ENCODE data around the gene NSA2. TPM values are rescaled to one million over a fixed set of nuclear protein-coding genes. Genes with fewer than 3 reads are reported as not detected.

Gene NSA2
- total and polyA plus RNA-seq, 7 experiments from 2014 or later = 49.4 to 153 (median 97.9) TPM

GRCh38 chr5:74766418-74766848 lies 616 bp upstream of the NSA2 start:
- H3K36me3 Mint-ChIP-seq = peaks cover 8 to 22% (median 16%) of the 10 kb centered on the region in 5 donors
- peaks cover 22% of the 10 kb centered on the region in 2 donors for H3K4me1 ChIP-seq (ENCODE audit: control insufficient read depth in 2 of 2, insufficient read depth in 2 of 2, low read length in 2 of 2)
- H3K27me3 Mint-ChIP-seq = no peaks in the 10 kb centered on the region
- no peaks in the 10 kb centered on the region for H3K27me3 ChIP-seq (ENCODE audit: control insufficient read depth in 2 of 2, insufficient read depth in 2 of 2, low read length in 2 of 2)
- DNase-seq (peak in 6 of 9 donors; percentile 21 to 67 (median 43)), ATAC-seq (peak; percentile 70)
- CTCF ChIA-PET = interaction anchor here (0.8 to 1.0 kb wide), 4 partner anchors 101 to 269 kb away, joined by 3 read pairs; no protein-coding TSS in a partner anchor
- H3K9me3 ChIP-seq (ENCODE audit: control insufficient read depth in 2 of 3, low read length in 3 of 3) = no peaks in the 10 kb centered on the region
- peaks cover 12 to 61% (median 43%) of the 10 kb centered on the region in 7 donors for H3K4me1 Mint-ChIP-seq
- peak overlapping the region; percentile 98 for H3K4me3 ChIP-seq (ENCODE audit: low read length)
- H3K36me3 ChIP-seq (ENCODE audit: control insufficient read depth in 2 of 3, insufficient read depth in 3 of 3, low read length in 3 of 3) = peaks cover 5 to 31% (median 9%) of the 10 kb centered on the region in 3 experiments
- H3K27ac ChIP-seq (ENCODE audit: low read depth, low read length) = peak overlapping the region; percentile 81
- H3K9me3 Mint-ChIP-seq = no peaks in the 10 kb centered on the region
- peak overlapping the region; percentile 97 to 100 (median 99) for H3K4me3 Mint-ChIP-seq
- peak overlapping the region; percentile 95 to 99 (median 98) for H3K27ac Mint-ChIP-seq
- intact Hi-C loops (cut with micrococcal nuclease) = loop anchor here (1.0 to 10.0 kb wide), 10 partner anchors 137 to 1490 kb away; partner anchors contain the start of genes CERT1 (in 2 of the 2), POLK (in 2 of the 2), ANKRA2 (in 1 of the 2) and ANKRD31 (in 1 of the 2)
- POLR2A ChIA-PET = interaction anchor here (0.8 to 1.3 kb wide), 5 partner anchors 7 to 286 kb away, joined by 3 to 5 read pairs (median 3); partner anchors contain the start of gene GCNT4

- Mint-ChIP-seq H3K36me3 (peaks cover 6 to 18% (median 14%) of the 10 kb centered on the region in 5 donors), H3K4me1 (peaks cover 12 to 52% (median 37%) of the 10 kb centered on the region in 7 donors)
- peaks cover 5 to 36% (median 9%) of the 10 kb centered on the region in 3 experiments for H3K36me3 ChIP-seq (ENCODE audit: control insufficient read depth in 2 of 3, insufficient read depth in 3 of 3, low read length in 3 of 3)
Observed at GRCh38 chr5:74767579-74767913, 497 bp downstream of the NSA2 start.

GRCh38 chr5:74772359-74772758 lies 5.3 kb downstream of the NSA2 start:
- Mint-ChIP-seq H3K4me1 (peaks cover 6 to 22% (median 20%) of the 10 kb centered on the region in 7 donors), H3K27ac (peak overlapping the region in 1 of 9 donors; percentile 43), H3K27me3 (no peaks in the 10 kb centered on the region), H3K9me3 (no peaks in the 10 kb centered on the region), H3K4me3 (no peak overlapping the region), H3K36me3 (peaks cover 0 to 23% (median 19%) of the 10 kb centered on the region in 5 donors)
- Histone ChIP-seq H3K4me1 (ENCODE audit: control insufficient read depth in 2 of 2, insufficient read depth in 2 of 2, low read length in 2 of 2) (peaks cover 10% of the 10 kb centered on the region in 2 donors), H3K9me3 (ENCODE audit: control insufficient read depth in 2 of 3, low read length in 3 of 3) (no peaks in the 10 kb centered on the region), H3K36me3 (ENCODE audit: control insufficient read depth in 2 of 3, insufficient read depth in 3 of 3, low read length in 3 of 3) (peaks cover 0 to 52% (median 15%) of the 10 kb centered on the region in 3 experiments), H3K27ac (ENCODE audit: low read depth, low read length) (no peak overlapping the region), H3K27me3 (ENCODE audit: control insufficient read depth in 2 of 2, insufficient read depth in 2 of 2, low read length in 2 of 2) (no peaks in the 10 kb centered on the region), H3K4me3 (ENCODE audit: low read length) (no peak overlapping the region)
- ChIA-PET CTCF (no interaction called here), POLR2A (no interaction called here)
- intact Hi-C loops (cut with micrococcal nuclease) = no loop called here
- ATAC-seq (no peak), DNase-seq (no peak)

More at GRCh38 chr5:74767579-74767913, 497 bp downstream of the NSA2 start:
- Histone ChIP-seq H3K9me3 (ENCODE audit: control insufficient read depth in 2 of 3, low read length in 3 of 3) (no peaks in the 10 kb centered on the region), H3K27me3 (ENCODE audit: control insufficient read depth in 2 of 2, insufficient read depth in 2 of 2, low read length in 2 of 2) (no peaks in the 10 kb centered on the region), H3K4me3 (ENCODE audit: low read length) (peak overlapping the region; percentile 98), H3K4me1 (ENCODE audit: control insufficient read depth in 2 of 2, insufficient read depth in 2 of 2, low read length in 2 of 2) (peaks cover 22% of the 10 kb centered on the region in 2 donors), H3K27ac (ENCODE audit: low read depth, low read length) (peak overlapping the region; percentile 81)
- peak overlapping the region; percentile 95 to 99 (median 98) for H3K27ac Mint-ChIP-seq
- no peaks in the 10 kb centered on the region for H3K27me3 Mint-ChIP-seq
- no peaks in the 10 kb centered on the region for H3K9me3 Mint-ChIP-seq
- POLR2A ChIA-PET = interaction anchor here (1.0 to 1.3 kb wide), 5 partner anchors 8 to 285 kb away, joined by 3 to 5 read pairs (median 3); partner anchors contain the start of gene GCNT4
- CTCF ChIA-PET = interaction anchor here (0.5 to 0.9 kb wide), 4 partner anchors 9 to 465 kb away, joined by 3 to 4 read pairs (median 3); no protein-coding TSS in a partner anchor
- intact Hi-C loops (cut with micrococcal nuclease) = loop anchor here (1.0 to 10.0 kb wide), 19 partner anchors 82 to 1489 kb away; partner anchors contain the start of genes ANKRA2 (in 2 of the 2), BTF3 (in 2 of the 2), CERT1 (in 2 of the 2) and HEXB (in 2 of the 2)
- ATAC-seq (no peak), DNase-seq (peak in 1 of 9 donors; percentile 40)
- peak overlapping the region; percentile 97 to 100 (median 99) for H3K4me3 Mint-ChIP-seq

GRCh38 chr5:74778609-74779008 lies 11.6 kb downstream of the NSA2 start:
- ATAC-seq = no peak
- intact Hi-C loops (cut with micrococcal nuclease) = no loop called here
- Mint-ChIP-seq H3K4me3 (no peak overlapping the region), H3K4me1 (peaks cover 0 to 2% (median 0%) of the 10 kb centered on the region in 7 donors), H3K9me3 (no peaks in the 10 kb centered on the region), H3K27me3 (no peaks in the 10 kb centered on the region), H3K27ac (peak overlapping the region in 3 of 9 donors; percentile 2 to 21 (median 3)), H3K36me3 (peaks cover 0 to 17% (median 6%) of the 10 kb centered on the region in 5 donors)
- peaks cover 6 to 31% (median 10%) of the 10 kb centered on the region in 3 experiments for H3K36me3 ChIP-seq (ENCODE audit: control insufficient read depth in 2 of 3, insufficient read depth in 3 of 3, low read length in 3 of 3)
- no peaks in the 10 kb centered on the region for H3K4me1 ChIP-seq (ENCODE audit: control insufficient read depth in 2 of 2, insufficient read depth in 2 of 2, low read length in 2 of 2)
- no peak for DNase-seq
- ChIA-PET CTCF (no interaction called here), POLR2A (no interaction called here)
- no peak overlapping the region for H3K4me3 ChIP-seq (ENCODE audit: low read length)
- H3K27ac ChIP-seq (ENCODE audit: low read depth, low read length) = no peak overlapping the region
- no peaks in the 10 kb centered on the region for H3K27me3 ChIP-seq (ENCODE audit: control insufficient read depth in 2 of 2, insufficient read depth in 2 of 2, low read length in 2 of 2)
- H3K9me3 ChIP-seq (ENCODE audit: control insufficient read depth in 2 of 3, low read length in 3 of 3) = no peaks in the 10 kb centered on the region

GRCh38 chr5:74786851-74787250 lies 19.8 kb downstream of the NSA2 start:
- H3K9me3 Mint-ChIP-seq = no peaks in the 10 kb centered on the region
- Histone ChIP-seq H3K36me3 (ENCODE audit: control insufficient read depth in 2 of 3, insufficient read depth in 3 of 3, low read length in 3 of 3) (peaks cover 0 to 30% (median 3%) of the 10 kb centered on the region in 3 experiments), H3K4me3 (ENCODE audit: low read length) (no peak overlapping the region), H3K9me3 (ENCODE audit: control insufficient read depth in 2 of 3, low read length in 3 of 3) (no peaks in the 10 kb centered on the region), H3K4me1 (ENCODE audit: control insufficient read depth in 2 of 2, insufficient read depth in 2 of 2, low read length in 2 of 2) (no peaks in the 10 kb centered on the region), H3K27ac (ENCODE audit: low read depth, low read length) (no peak overlapping the region), H3K27me3 (ENCODE audit: control insufficient read depth in 2 of 2, insufficient read depth in 2 of 2, low read length in 2 of 2) (no peaks in the 10 kb centered on the region)
- H3K4me1 Mint-ChIP-seq = no peaks in the 10 kb centered on the region
- no peaks in the 10 kb centered on the region for H3K27me3 Mint-ChIP-seq
- peaks cover 0 to 50% (median 25%) of the 10 kb centered on the region in 5 donors for H3K36me3 Mint-ChIP-seq
- ATAC-seq (no peak), DNase-seq (no peak)
- POLR2A ChIA-PET = no interaction called here
- no peak overlapping the region for H3K4me3 Mint-ChIP-seq
- CTCF ChIA-PET = interaction anchor here (0.6 kb wide), 1 partner anchor 29 kb away, joined by 3 read pairs; no protein-coding TSS in a partner anchor
- peak overlapping the region in 3 of 9 donors; percentile 22 to 36 (median 32) for H3K27ac Mint-ChIP-seq
- intact Hi-C loops (cut with micrococcal nuclease) = no loop called here

GRCh38 chr5:74787424-74787823 lies 20.4 kb downstream of the NSA2 start:
- no peaks in the 10 kb centered on the region for H3K9me3 Mint-ChIP-seq
- Histone ChIP-seq H3K27me3 (ENCODE audit: control insufficient read depth in 2 of 2, insufficient read depth in 2 of 2, low read length in 2 of 2) (no peaks in the 10 kb centered on the region), H3K4me3 (ENCODE audit: low read length) (no peak overlapping the region), H3K36me3 (ENCODE audit: control insufficient read depth in 2 of 3, insufficient read depth in 3 of 3, low read length in 3 of 3) (peaks cover 0 to 34% (median 3%) of the 10 kb centered on the region in 3 experiments), H3K4me1 (ENCODE audit: control insufficient read depth in 2 of 2, insufficient read depth in 2 of 2, low read length in 2 of 2) (no peaks in the 10 kb centered on the region), H3K27ac (ENCODE audit: low read depth, low read length) (no peak overlapping the region), H3K9me3 (ENCODE audit: control insufficient read depth in 2 of 3, low read length in 3 of 3) (no peaks in the 10 kb centered on the region)
- peak overlapping the region in 3 of 9 donors; percentile 22 to 36 (median 32) for H3K27ac Mint-ChIP-seq
- POLR2A ChIA-PET = no interaction called here
- ATAC-seq = no peak
- no peak overlapping the region for H3K4me3 Mint-ChIP-seq
- H3K27me3 Mint-ChIP-seq = no peaks in the 10 kb centered on the region
- no peak for DNase-seq
- intact Hi-C loops (cut with micrococcal nuclease) = no loop called here
- CTCF ChIA-PET = interaction anchor here (0.6 kb wide), 1 partner anchor 29 kb away, joined by 3 read pairs; no protein-coding TSS in a partner anchor
- H3K36me3 Mint-ChIP-seq = peaks cover 0 to 55% (median 31%) of the 10 kb centered on the region in 5 donors
- no peaks in the 10 kb centered on the region for H3K4me1 Mint-ChIP-seq

Data from naive thymus-derived CD4-positive, alpha-beta T cell (primary cell).